Globus pallidus (tissue), 1 donor: ENCODE data around the gene SMG5.
"Not testable (repeated sequence)": the region's sequence is repeated elsewhere in the genome, so short reads cannot be mapped to it uniquely, and the experiment has no call there.

Experiments used
- DNase-seq: peaks from one replicate; pipeline ENCODE4 v3.0.0-alpha.2; 2015; ENCODE audit warnings: low spot score

SMG5 gene

DNA sequence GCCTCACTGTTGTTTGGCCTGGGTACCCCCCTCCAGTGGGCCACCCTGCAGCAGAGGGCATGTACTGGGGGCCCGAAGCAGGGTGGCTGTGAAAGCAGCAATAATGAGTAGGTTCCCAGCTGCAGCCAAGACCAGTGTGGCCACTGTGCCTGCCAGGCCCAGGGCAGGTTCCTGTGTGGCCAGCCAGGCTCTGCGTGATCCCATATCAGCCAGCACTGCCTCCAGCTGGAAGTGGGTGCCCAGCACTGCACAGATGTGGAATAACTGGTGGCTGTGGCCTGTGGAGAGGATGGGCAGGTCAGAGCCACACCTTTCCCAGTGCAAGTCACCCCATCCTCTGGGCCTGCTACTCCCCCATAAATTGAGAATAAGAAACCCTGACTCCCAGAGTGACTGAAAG is 38.5 kb downstream of the SMG5 start:
- no peak for DNase-seq

DNA sequence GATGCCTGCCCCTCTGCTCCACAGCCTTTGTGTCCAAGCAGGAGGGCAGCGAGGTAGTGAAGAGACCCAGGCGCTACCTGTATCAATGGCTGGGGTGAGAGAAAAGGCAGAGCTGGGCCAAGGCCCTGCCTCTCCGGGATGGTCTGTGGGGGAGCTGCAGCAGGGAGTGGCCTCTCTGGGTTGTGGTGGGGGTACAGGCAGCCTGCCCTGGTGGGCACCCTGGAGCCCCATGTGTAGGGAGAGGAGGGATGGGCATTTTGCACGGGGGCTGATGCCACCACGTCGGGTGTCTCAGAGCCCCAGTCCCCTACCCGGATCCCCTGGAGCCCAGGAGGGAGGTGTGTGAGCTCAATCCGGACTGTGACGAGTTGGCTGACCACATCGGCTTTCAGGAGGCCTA is 39.9 kb downstream of the SMG5 start:
- DNase-seq, result no peak

GRCh38 chr1:156241926-156242325 is 40.7 kb downstream of the SMG5 start, which contains the start of gene BGLAP:
TSS of gene BGLAP (plus strand) at chr1:156242184. CDS start at chr1:156242232, 48 bp downstream.
- no peak for DNase-seq

DNA sequence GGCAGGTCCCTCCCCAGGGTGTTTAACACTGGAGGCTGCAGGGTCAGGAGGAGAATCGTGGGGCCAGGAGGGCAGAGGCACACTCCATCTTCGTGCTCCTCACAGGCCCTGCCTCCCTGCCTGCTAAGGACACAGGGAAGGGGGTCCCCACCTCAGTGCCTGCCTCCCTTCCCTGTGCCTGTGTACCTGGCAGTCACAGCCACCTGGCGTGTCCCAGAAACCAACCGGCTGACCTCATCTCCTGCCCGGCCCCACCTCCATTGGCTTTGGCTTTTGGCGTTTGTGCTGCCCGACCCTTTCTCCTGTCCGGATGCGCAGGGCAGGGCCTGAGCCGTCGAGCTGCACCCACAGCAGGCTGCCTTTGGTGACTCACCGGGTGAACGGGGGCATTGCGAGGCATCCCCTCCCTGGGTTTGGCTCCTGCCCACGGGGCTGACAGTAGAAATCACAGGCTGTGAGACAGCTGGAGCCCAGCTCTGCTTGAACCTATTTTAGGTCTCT is 41.3 kb downstream of the SMG5 start:
- no peak for DNase-seq

GRCh38 chr1:156238248-156238647 is 44.4 kb downstream of the SMG5 start:
- DNase-seq, result no peak

GRCh38 chr1:156236164-156236563 is 46.5 kb downstream of the SMG5 start:
- no peak for DNase-seq

DNA sequence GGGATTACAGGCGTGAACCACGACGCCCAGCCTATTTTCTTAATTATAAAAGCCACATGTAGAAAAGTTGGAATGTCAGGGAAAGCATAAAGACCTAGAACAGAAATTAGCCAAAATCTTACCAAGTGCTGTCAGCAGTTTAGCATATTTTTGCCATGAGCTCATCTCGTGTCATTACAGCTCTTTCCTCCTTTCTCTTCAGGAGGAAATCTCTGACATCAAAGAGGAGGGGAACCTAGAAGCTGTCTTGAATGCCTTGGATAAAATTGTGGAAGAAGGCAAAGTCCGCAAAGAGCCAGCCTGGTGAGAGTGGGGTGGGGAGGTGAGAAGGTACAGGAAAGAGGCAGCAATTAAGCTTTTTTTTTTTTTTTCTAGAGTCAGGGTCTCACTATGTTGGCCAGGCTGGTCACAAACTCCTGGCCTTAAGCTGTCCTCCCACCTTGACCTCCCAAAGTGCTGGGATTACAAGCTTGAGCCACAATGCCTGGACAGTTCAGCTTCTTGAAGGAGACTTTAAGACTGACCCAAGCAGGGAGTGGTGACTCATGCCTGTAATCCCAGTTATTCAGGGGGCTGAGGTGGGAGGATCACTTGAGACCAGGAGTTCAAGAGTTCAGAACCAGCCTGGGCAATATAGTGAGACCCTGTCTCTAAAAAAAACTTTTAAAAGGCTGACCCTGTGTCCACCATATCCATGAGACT is 49.0 kb downstream of the SMG5 start:
- no peak for DNase-seq

- no peak for DNase-seq
These were observed 50.3 kb downstream of the SMG5 start for GRCh38 chr1:156232201-156232894.

- no peak for DNase-seq
These were observed 52.2 kb downstream of the SMG5 start for GRCh38 chr1:156230473-156230837.

DNA sequence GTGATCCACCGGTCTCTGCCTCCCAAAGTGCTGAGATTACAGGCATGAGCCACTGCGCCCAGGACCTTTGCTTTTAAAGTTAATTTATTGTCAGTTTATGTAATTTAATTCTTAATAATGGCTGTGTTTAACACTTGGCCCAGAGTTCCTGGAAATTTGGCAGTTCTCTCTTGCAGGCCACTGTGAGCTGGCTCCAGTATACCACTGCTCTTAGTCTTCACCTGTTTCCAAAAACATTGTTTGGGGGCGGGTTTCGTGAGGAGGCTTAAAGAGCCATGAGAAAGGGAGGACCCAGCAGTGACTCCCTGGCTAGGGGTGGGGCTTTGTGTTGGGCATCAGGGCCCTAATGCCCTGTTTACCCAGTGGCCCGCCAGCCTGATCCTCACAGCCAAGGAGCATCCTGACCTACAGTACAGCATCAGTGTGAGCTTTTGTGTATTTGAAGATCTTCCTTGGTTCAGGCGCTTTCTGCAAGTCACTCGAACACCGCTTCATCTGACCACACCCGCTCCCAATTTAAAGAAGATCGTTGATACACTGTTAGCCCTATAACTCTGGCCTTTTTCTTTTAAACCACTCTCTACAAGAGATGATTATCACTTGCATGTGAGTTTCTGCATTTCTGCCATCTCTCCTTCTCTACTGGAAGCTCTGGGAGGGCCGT is 52.7 kb downstream of the SMG5 start:
- DNase-seq, result no peak

- DNase-seq, result peak; percentile 38
These were observed 54.1 kb downstream of the SMG5 start for GRCh38 chr1:156228501-156228900.

- DNase-seq, result no peak
These were observed 55.8 kb downstream of the SMG5 start for GRCh38 chr1:156226782-156227181.

GRCh38 chr1:156226116-156226538 is 56.5 kb downstream of the SMG5 start:
- no peak for DNase-seq

GRCh38 chr1:156225677-156226014 is 57.0 kb downstream of the SMG5 start:
- DNase-seq, result no peak

- DNase-seq, result no peak
These were observed 60.5 kb downstream of the SMG5 start for GRCh38 chr1:156221986-156222692.

- DNase-seq, result no peak
These were observed 62.4 kb downstream of the SMG5 start for GRCh38 chr1:156220226-156220625.

DNA sequence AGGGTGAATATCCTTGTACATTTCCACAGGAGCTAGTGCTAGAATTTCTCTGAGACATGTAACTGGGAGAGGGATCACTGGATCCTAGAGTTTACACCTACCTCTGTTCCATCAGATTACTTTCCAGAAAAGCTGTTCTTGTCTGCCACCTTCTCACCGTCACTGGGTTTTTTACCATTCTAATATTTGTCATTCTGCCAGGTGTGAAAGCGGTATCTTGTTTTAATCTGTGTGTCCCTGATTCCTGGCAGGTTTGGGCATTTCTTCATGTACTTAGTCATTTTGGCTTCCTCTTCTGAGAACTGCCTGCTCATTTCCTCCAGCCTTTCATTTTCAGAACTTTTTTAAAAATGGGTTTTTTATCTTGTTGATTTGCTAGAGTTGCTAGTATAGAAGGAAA is 64.8 kb downstream of the SMG5 start:
- no peak for DNase-seq

DNA sequence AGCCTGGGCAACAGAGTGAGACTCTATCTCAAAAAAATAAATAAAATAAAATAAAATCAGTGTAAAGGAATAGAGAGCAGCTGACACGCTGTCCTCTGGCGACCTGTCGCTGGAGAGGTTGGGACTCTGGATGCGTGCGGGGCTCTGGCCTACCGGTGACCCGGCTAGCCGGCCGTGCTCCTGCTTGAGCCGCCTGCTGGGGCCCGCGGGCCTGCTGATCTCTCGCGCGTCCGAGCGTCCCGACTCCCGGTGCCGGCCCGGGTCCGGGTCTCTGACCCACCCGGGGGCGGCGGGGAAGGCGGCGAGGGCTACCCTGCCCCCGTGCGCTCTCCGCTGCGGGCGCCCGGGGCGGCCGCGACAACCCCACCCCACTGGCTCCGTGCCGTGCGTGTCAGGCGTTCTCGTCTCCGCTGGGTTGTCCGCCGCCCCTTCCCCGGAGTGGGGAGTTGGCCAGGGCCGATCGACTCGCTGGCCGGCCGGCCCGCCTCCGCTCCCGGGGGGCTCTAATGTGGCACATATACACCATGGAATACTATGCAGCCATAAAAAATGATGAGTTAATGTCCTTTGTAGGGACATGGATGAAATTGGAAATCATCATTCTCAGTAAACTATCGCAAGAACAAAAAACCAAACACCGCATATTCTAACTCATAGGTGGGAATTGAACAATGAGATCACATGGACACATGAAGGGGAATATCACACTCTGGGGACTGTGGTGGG is 66.1 kb downstream of the SMG5 start:
- DNase-seq, result not testable (repeated sequence)

- no peak for DNase-seq
These were observed 68.4 kb downstream of the SMG5 start for GRCh38 chr1:156214024-156214748.

DNA sequence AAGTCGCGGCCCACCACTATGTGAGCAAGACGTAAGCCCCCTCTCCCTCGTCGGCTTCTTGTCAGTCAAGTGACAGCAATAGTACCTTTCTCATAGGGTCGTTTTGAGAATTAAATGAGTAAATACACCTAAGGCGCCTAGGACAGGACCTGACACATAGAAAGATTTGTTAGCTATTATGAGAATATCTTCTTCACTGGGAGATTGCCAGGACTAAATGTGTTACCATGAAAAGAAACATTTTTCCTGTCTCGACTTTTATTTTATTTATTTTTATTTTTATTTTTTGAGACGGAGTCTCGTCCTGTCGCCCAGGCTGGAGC is 69.0 kb downstream of the SMG5 start:
- DNase-seq, result no peak
